ENCODE results near the gene CREBBP. TPM values are rescaled to one million over a fixed set of nuclear protein-coding genes. Genes with fewer than 3 reads are reported as not detected.

CREBBP gene
- total and polyA plus RNA-seq, 2 donors: 11.6 to 20.7 TPM

GRCh38 chr16:3737181-3737580 is 143.3 kb downstream of the CREBBP start:
- no peak overlapping the region for H3K27ac ChIP-seq (ENCODE audit: low read depth in 1 of 2, low read length in 1 of 2)
- no peaks in the 10 kb centered on the region for H3K27me3 ChIP-seq (ENCODE audit: control insufficient read depth in 2 of 2, insufficient read depth in 1 of 2, low read length in 1 of 2)
- no peak for DNase-seq (ENCODE audit: low read depth in 6 of 9, low spot score in 9 of 9)
- 97% methylated on average over 8 of the region's 8 CpGs for WGBS
- no peak overlapping the region for H3K4me3 ChIP-seq (ENCODE audit: low read length in 2 of 2)
- H3K4me1 ChIP-seq (ENCODE audit: control insufficient read depth in 2 of 2, insufficient read depth in 2 of 2, low read length in 2 of 2): no peaks in the 10 kb centered on the region
- peaks cover 79 to 90% of the 10 kb centered on the region in 2 donors for H3K36me3 ChIP-seq (ENCODE audit: control insufficient read depth in 2 of 2, insufficient read depth in 2 of 2, low read length in 1 of 2)
- no peaks in the 10 kb centered on the region for H3K9me3 ChIP-seq (ENCODE audit: control insufficient read depth in 2 of 2, insufficient read depth in 1 of 2, low read length in 1 of 2)

- H3K9me3 ChIP-seq (ENCODE audit: control insufficient read depth in 2 of 2, insufficient read depth in 1 of 2, low read length in 1 of 2): no peaks in the 10 kb centered on the region
- no peaks in the 10 kb centered on the region for H3K27me3 ChIP-seq (ENCODE audit: control insufficient read depth in 2 of 2, insufficient read depth in 1 of 2, low read length in 1 of 2)
- H3K4me1 ChIP-seq (ENCODE audit: control insufficient read depth in 2 of 2, insufficient read depth in 2 of 2, low read length in 2 of 2): no peaks in the 10 kb centered on the region
- H3K4me3 ChIP-seq (ENCODE audit: low read length in 2 of 2): no peak overlapping the region
- 98% methylated on average over 6 of the region's 6 CpGs for WGBS
- peaks cover 83 to 93% of the 10 kb centered on the region in 2 donors for H3K36me3 ChIP-seq (ENCODE audit: control insufficient read depth in 2 of 2, insufficient read depth in 2 of 2, low read length in 1 of 2)
- DNase-seq (ENCODE audit: low read depth in 6 of 9, low spot score in 9 of 9): no peak
- no peak overlapping the region for H3K27ac ChIP-seq (ENCODE audit: low read depth in 1 of 2, low read length in 1 of 2)
Measured at GRCh38 chr16:3736116-3736515, 144.4 kb downstream of the CREBBP start.

- H3K27me3 ChIP-seq (ENCODE audit: control insufficient read depth in 2 of 2, insufficient read depth in 1 of 2, low read length in 1 of 2): no peaks in the 10 kb centered on the region
- 98% methylated on average over 13 of the region's 13 CpGs for WGBS
- H3K27ac ChIP-seq (ENCODE audit: low read depth in 1 of 2, low read length in 1 of 2): no peak overlapping the region
- peaks cover 83 to 93% of the 10 kb centered on the region in 2 donors for H3K36me3 ChIP-seq (ENCODE audit: control insufficient read depth in 2 of 2, insufficient read depth in 2 of 2, low read length in 1 of 2)
- no peak overlapping the region for H3K4me3 ChIP-seq (ENCODE audit: low read length in 2 of 2)
- H3K4me1 ChIP-seq (ENCODE audit: control insufficient read depth in 2 of 2, insufficient read depth in 2 of 2, low read length in 2 of 2): no peaks in the 10 kb centered on the region
- no peaks in the 10 kb centered on the region for H3K9me3 ChIP-seq (ENCODE audit: control insufficient read depth in 2 of 2, insufficient read depth in 1 of 2, low read length in 1 of 2)
- no peak for DNase-seq (ENCODE audit: low read depth in 6 of 9, low spot score in 9 of 9)
Measured at GRCh38 chr16:3735541-3735940, 145.0 kb downstream of the CREBBP start.

- H3K4me3 ChIP-seq (ENCODE audit: low read length in 2 of 2): no peak overlapping the region
- 98% methylated on average over 25 of the region's 25 CpGs for WGBS
- H3K9me3 ChIP-seq (ENCODE audit: control insufficient read depth in 2 of 2, insufficient read depth in 1 of 2, low read length in 1 of 2): no peaks in the 10 kb centered on the region
- no peak overlapping the region for H3K27ac ChIP-seq (ENCODE audit: low read depth in 1 of 2, low read length in 1 of 2)
- peaks cover 83 to 93% of the 10 kb centered on the region in 2 donors for H3K36me3 ChIP-seq (ENCODE audit: control insufficient read depth in 2 of 2, insufficient read depth in 2 of 2, low read length in 1 of 2)
- H3K4me1 ChIP-seq (ENCODE audit: control insufficient read depth in 2 of 2, insufficient read depth in 2 of 2, low read length in 2 of 2): no peaks in the 10 kb centered on the region
- DNase-seq (ENCODE audit: low read depth in 6 of 9, low spot score in 9 of 9): no peak
- H3K27me3 ChIP-seq (ENCODE audit: control insufficient read depth in 2 of 2, insufficient read depth in 1 of 2, low read length in 1 of 2): no peaks in the 10 kb centered on the region
Measured at GRCh38 chr16:3734758-3735221, 145.7 kb downstream of the CREBBP start.

GRCh38 chr16:3734084-3734757 is 146.3 kb downstream of the CREBBP start:
- Histone ChIP-seq H3K27ac (ENCODE audit: low read depth in 1 of 2, low read length in 1 of 2) (no peak overlapping the region), H3K36me3 (ENCODE audit: control insufficient read depth in 2 of 2, insufficient read depth in 2 of 2, low read length in 1 of 2) (peaks cover 83 to 93% of the 10 kb centered on the region in 2 donors), H3K4me1 (ENCODE audit: control insufficient read depth in 2 of 2, insufficient read depth in 2 of 2, low read length in 2 of 2) (no peaks in the 10 kb centered on the region), H3K4me3 (ENCODE audit: low read length in 2 of 2) (no peak overlapping the region), H3K9me3 (ENCODE audit: control insufficient read depth in 2 of 2, insufficient read depth in 1 of 2, low read length in 1 of 2) (no peaks in the 10 kb centered on the region), H3K27me3 (ENCODE audit: control insufficient read depth in 2 of 2, insufficient read depth in 1 of 2, low read length in 1 of 2) (no peaks in the 10 kb centered on the region)
- no peak for DNase-seq (ENCODE audit: low read depth in 6 of 9, low spot score in 9 of 9)
- WGBS: 99% methylated on average over 27 of the region's 27 CpGs

GRCh38 chr16:3732171-3732570 is 148.3 kb downstream of the CREBBP start:
- Histone ChIP-seq H3K27ac (ENCODE audit: low read depth in 1 of 2, low read length in 1 of 2) (no peak overlapping the region), H3K4me1 (ENCODE audit: control insufficient read depth in 2 of 2, insufficient read depth in 2 of 2, low read length in 2 of 2) (no peaks in the 10 kb centered on the region), H3K27me3 (ENCODE audit: control insufficient read depth in 2 of 2, insufficient read depth in 1 of 2, low read length in 1 of 2) (no peaks in the 10 kb centered on the region), H3K4me3 (ENCODE audit: low read length in 2 of 2) (no peak overlapping the region), H3K9me3 (ENCODE audit: control insufficient read depth in 2 of 2, insufficient read depth in 1 of 2, low read length in 1 of 2) (no peaks in the 10 kb centered on the region), H3K36me3 (ENCODE audit: control insufficient read depth in 2 of 2, insufficient read depth in 2 of 2, low read length in 1 of 2) (peaks cover 82 to 93% of the 10 kb centered on the region in 2 donors)
- no peak for DNase-seq (ENCODE audit: low read depth in 6 of 9, low spot score in 9 of 9)
- WGBS: 98% methylated on average over 8 of the region's 8 CpGs

- no peaks in the 10 kb centered on the region for H3K27me3 ChIP-seq (ENCODE audit: control insufficient read depth in 2 of 2, insufficient read depth in 1 of 2, low read length in 1 of 2)
- DNase-seq (ENCODE audit: low read depth in 6 of 9, low spot score in 9 of 9): no peak
- no peaks in the 10 kb centered on the region for H3K9me3 ChIP-seq (ENCODE audit: control insufficient read depth in 2 of 2, insufficient read depth in 1 of 2, low read length in 1 of 2)
- 96% methylated on average over 34 of the region's 34 CpGs for WGBS
- peaks cover 73 to 85% of the 10 kb centered on the region in 2 donors for H3K36me3 ChIP-seq (ENCODE audit: control insufficient read depth in 2 of 2, insufficient read depth in 2 of 2, low read length in 1 of 2)
- H3K4me3 ChIP-seq (ENCODE audit: low read length in 2 of 2): no peak overlapping the region
- H3K27ac ChIP-seq (ENCODE audit: low read depth in 1 of 2, low read length in 1 of 2): no peak overlapping the region
- H3K4me1 ChIP-seq (ENCODE audit: control insufficient read depth in 2 of 2, insufficient read depth in 2 of 2, low read length in 2 of 2): no peaks in the 10 kb centered on the region
Measured at GRCh38 chr16:3731126-3731935, 149.2 kb downstream of the CREBBP start.

GRCh38 chr16:3730161-3731125 is 150.1 kb downstream of the CREBBP start:
- 97% methylated on average over 24 of the region's 24 CpGs for WGBS

More at GRCh38 chr16:3730161-3731125, 150.1 kb downstream of the CREBBP start:
- no peak for DNase-seq (ENCODE audit: low read depth in 6 of 9, low spot score in 9 of 9)
- Histone ChIP-seq H3K27me3 (ENCODE audit: control insufficient read depth in 2 of 2, insufficient read depth in 1 of 2, low read length in 1 of 2) (no peaks in the 10 kb centered on the region), H3K27ac (ENCODE audit: low read depth in 1 of 2, low read length in 1 of 2) (no peak overlapping the region), H3K4me1 (ENCODE audit: control insufficient read depth in 2 of 2, insufficient read depth in 2 of 2, low read length in 2 of 2) (no peaks in the 10 kb centered on the region), H3K4me3 (ENCODE audit: low read length in 2 of 2) (no peak overlapping the region), H3K36me3 (ENCODE audit: control insufficient read depth in 2 of 2, insufficient read depth in 2 of 2, low read length in 1 of 2) (peaks cover 64 to 82% of the 10 kb centered on the region in 2 donors), H3K9me3 (ENCODE audit: control insufficient read depth in 2 of 2, insufficient read depth in 1 of 2, low read length in 1 of 2) (no peaks in the 10 kb centered on the region)
